ENCODE results near the gene S100A7. TPM values are rescaled to one million over a fixed set of nuclear protein-coding genes. Genes with fewer than 3 reads are reported as not detected.

The S100A7 gene
- total and polyA plus RNA-seq, 4 donors = 0.47 TPM; not detected in 3

DNA sequence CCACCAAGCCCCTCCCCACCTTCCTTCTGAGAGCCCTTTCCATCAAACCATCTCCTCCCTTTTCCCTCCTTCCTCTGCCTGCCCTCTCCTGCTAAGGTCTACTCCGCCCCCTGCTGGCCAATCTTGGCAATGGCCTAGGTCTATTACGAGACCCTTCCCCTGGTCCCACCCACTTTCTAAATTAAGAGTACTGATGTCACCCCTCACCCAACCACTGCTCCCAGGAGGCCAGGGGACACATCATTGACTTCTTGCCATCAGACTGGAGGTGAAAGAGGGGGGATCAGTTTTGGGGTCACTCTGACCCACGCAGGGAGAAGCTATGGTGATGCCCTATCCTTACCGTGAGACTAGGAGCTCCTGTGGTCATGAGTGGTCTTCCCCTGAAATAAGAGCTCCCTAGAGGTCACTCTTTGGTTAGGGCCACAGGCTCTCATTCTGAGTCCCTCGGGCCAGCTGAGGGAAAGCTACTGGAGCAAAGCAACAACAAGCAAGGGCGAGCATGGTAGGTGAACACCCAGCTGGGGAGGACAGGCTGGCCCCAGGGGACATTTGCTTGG lies 34.6 kb upstream of the S100A7 start:
- Histone ChIP-seq H3K9ac (ENCODE audit: insufficient read depth in 1 of 2, low read length in 2 of 2) (no peak overlapping the region), H3K4me1 (ENCODE audit: control insufficient read depth in 5 of 5, insufficient read depth in 5 of 5, low read length in 5 of 5) (peaks cover 0 to 33% (median 7%) of the 10 kb centered on the region in 5 donors), H3K4me3 (no peak overlapping the region), H3K27ac (ENCODE audit: low read depth in 1 of 2, low read length in 1 of 2) (no peak overlapping the region), H3K27me3 (ENCODE audit: control insufficient read depth in 3 of 3, insufficient read depth in 3 of 3, low read length in 2 of 3) (no peaks in the 10 kb centered on the region), H3K9me3 (ENCODE audit: control insufficient read depth in 4 of 4, insufficient read depth in 3 of 4, low read length in 3 of 4) (no peaks in the 10 kb centered on the region), H3K36me3 (ENCODE audit: control insufficient read depth in 4 of 4, insufficient read depth in 4 of 4, low read length in 4 of 4) (no peaks in the 10 kb centered on the region)
- WGBS, 2 donors = 41% methylated on average over 6 of the region's 6 CpGs
- TF ChIP-seq, protein P1, sequence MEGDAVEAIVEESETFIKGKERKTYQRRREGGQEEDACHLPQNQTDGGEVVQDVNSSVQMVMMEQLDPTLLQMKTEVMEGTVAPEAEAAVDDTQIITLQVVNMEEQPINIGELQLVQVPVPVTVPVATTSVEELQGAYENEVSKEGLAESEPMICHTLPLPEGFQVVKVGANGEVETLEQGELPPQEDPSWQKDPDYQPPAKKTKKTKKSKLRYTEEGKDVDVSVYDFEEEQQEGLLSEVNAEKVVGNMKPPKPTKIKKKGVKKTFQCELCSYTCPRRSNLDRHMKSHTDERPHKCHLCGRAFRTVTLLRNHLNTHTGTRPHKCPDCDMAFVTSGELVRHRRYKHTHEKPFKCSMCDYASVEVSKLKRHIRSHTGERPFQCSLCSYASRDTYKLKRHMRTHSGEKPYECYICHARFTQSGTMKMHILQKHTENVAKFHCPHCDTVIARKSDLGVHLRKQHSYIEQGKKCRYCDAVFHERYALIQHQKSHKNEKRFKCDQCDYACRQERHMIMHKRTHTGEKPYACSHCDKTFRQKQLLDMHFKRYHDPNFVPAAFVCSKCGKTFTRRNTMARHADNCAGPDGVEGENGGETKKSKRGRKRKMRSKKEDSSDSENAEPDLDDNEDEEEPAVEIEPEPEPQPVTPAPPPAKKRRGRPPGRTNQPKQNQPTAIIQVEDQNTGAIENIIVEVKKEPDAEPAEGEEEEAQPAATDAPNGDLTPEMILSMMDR (IDR thresholded peaks at IDR 0.05; ENCODE audit: control extremely low read depth, extremely low read depth) = peak; percentile 73
- ATAC-seq (ENCODE audit: insufficient read depth, low FRiP score) (no peak), DNase-seq (peak; percentile 73 to 84 (median 73))

DNA sequence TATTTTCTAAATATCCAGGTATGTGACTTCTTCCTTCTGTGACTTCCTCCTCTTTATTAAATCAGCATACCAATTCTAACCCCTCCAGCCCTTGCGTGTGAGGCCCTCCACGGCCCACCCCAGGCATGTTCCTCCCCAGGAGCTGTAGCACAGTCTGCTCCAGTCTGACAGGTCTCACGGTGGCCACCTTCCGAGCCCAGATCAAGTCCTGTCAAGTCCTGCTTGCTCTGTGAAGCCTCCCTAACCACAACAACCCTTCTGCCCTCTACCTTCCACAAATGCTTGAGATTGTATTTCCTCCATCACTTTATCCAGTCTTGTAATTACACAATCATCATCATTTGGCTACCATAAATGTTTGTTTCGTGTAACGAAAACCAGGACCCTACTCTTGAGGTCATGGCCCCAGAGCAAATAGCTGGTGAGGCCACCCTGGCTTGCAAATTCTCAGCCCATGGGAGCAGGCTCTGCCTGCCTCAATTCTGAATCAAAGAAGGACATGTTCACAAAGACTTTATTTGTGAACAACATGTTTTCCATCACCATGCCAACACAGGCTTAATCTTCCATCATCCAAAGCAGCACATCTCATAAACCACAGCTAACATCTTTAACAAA lies 33.0 kb upstream of the S100A7 start:
- TF ChIP-seq, protein P1 (IDR thresholded peaks at IDR 0.05; ENCODE audit: control extremely low read depth, extremely low read depth) = no peak
- peaks cover 0 to 21% (median 5%) of the 10 kb centered on the region in 5 donors for H3K4me1 ChIP-seq (ENCODE audit: control insufficient read depth in 5 of 5, insufficient read depth in 5 of 5, low read length in 5 of 5)
- no peak overlapping the region for H3K4me3 ChIP-seq
- peak in 1 of 3 donors; percentile 37 for DNase-seq
- no peaks in the 10 kb centered on the region for H3K9me3 ChIP-seq (ENCODE audit: control insufficient read depth in 4 of 4, insufficient read depth in 3 of 4, low read length in 3 of 4)
- no peaks in the 10 kb centered on the region for H3K36me3 ChIP-seq (ENCODE audit: control insufficient read depth in 4 of 4, insufficient read depth in 4 of 4, low read length in 4 of 4)
- no peak for ATAC-seq (ENCODE audit: insufficient read depth, low FRiP score)
- 74 to 75% methylated on average over 6 of the region's 6 CpGs for WGBS, 2 donors
- no peak overlapping the region for H3K9ac ChIP-seq (ENCODE audit: insufficient read depth in 1 of 2, low read length in 2 of 2)
- no peaks in the 10 kb centered on the region for H3K27me3 ChIP-seq (ENCODE audit: control insufficient read depth in 3 of 3, insufficient read depth in 3 of 3, low read length in 2 of 3)
- H3K27ac ChIP-seq (ENCODE audit: low read depth in 1 of 2, low read length in 1 of 2) = no peak overlapping the region

DNA sequence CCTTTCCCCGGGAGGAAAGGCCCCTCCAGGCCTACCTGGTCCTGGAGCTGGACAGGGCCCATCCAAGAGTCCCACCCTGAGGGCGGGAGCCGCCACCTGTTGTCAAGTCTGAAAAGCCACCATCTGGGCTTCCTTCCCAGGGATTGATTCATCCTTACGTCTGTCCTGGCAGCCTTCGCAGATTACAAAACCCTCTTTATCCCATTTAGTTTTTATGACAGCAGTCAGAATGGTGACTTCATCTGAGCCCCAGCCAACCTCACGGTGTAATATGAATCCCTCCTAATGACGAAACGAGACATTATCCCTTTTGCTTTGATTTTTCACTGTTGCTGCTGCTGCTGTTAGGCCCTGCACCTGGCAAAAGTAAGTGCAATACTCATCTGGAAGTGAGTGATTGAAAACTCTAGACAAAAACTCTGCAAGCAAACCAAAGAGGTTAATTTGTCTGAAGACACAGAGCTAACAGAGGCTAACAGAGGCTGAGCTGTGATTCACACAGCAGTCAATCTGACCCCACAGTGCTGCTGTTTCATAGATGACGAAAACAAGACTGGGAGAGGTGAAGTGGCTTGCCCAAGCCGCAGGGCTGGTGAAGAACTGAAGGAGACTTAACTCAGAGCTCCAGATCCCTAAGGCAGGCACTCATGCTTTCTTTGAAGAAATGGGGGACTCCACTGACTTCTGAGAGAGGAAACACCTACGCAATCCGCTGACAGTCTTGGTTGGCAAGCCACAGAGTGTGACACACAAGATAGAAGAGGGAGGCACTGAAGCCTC lies 30.0 kb upstream of the S100A7 start:
- Histone ChIP-seq H3K9me3 (ENCODE audit: control insufficient read depth in 4 of 4, insufficient read depth in 3 of 4, low read length in 3 of 4) (no peaks in the 10 kb centered on the region), H3K4me1 (ENCODE audit: control insufficient read depth in 5 of 5, insufficient read depth in 5 of 5, low read length in 5 of 5) (peaks cover 0 to 11% (median 5%) of the 10 kb centered on the region in 5 donors), H3K9ac (ENCODE audit: insufficient read depth in 1 of 2, low read length in 2 of 2) (no peak overlapping the region), H3K36me3 (ENCODE audit: control insufficient read depth in 4 of 4, insufficient read depth in 4 of 4, low read length in 4 of 4) (no peaks in the 10 kb centered on the region), H3K27ac (ENCODE audit: low read depth in 1 of 2, low read length in 1 of 2) (peak overlapping the region; percentile 52 to 86), H3K4me3 (no peak overlapping the region), H3K27me3 (ENCODE audit: control insufficient read depth in 3 of 3, insufficient read depth in 3 of 3, low read length in 2 of 3) (no peaks in the 10 kb centered on the region)
- DNase-seq = peak; percentile 21 to 77 (median 57)
- peak; percentile 82 for ATAC-seq (ENCODE audit: insufficient read depth, low FRiP score)
- TF ChIP-seq, protein P1 (IDR thresholded peaks at IDR 0.05; ENCODE audit: control extremely low read depth, extremely low read depth) = no peak
- WGBS, 2 donors = 47 to 50% methylated on average over 12 of the region's 12 CpGs

Data from lung (tissue), 12 donors.